Mucosa of descending colon (tissue), 3 donors: ENCODE data around the gene IVNS1ABP. TPM values are rescaled to one million over a fixed set of nuclear protein-coding genes. Genes with fewer than 3 reads are reported as not detected.

ENCODE experiments used
- ATAC-seq: fragments of 200-7000 bp; cut with Tn5 transposase; one replicate; pipeline ENCODE4 v1.9.1; 2020; ENCODE audit warnings: mild to moderate bottlenecking, moderate library complexity
- DNase-seq, 3 donors: peaks; one replicate each; pipeline ENCODE4 v3.0.0-alpha.2; 2020
- H3K36me3 ChIP-seq: fragments of 200-600 bp; one replicate; pipeline ENCODE4 v1.8.0; 2021; ENCODE audit warnings: low read depth, mild to moderate bottlenecking
- H3K4me1 ChIP-seq: fragments of 200-600 bp; one replicate; pipeline ENCODE4 v1.8.0; 2021; ENCODE audit warnings: low read depth, mild to moderate bottlenecking
- H3K4me3 ChIP-seq: fragments of 200-600 bp; one replicate; pipeline ENCODE4 v1.8.0; 2021; ENCODE audit warnings: mild to moderate bottlenecking
- H3K9me3 ChIP-seq: fragments of 200-600 bp; one replicate; pipeline ENCODE4 v1.8.0; 2021; ENCODE audit warnings: mild to moderate bottlenecking
- intact Hi-C, 2 donors: fragments of 100-400 bp; cut with DNase I in 1 of 2; cut with micrococcal nuclease in 1 of 2; formaldehyde crosslinking; loops; one replicate each; pipeline versions ENCODE4 v1.11.0 to v1.11.1; 2022; cut with DNase I, micrococcal nuclease
- total RNA-seq, 3 donors: library from RNA; stranded (reverse); fragmentation: NEBNext Ultra II Directional in 2 of 3; extraction: Animal tissue kit (Norgen Biotek cat#: 25700) in 2 of 3; gene quantifications; one replicate each; pipeline versions ENCODE4 v1.2.1 to v1.2.4, GENCODE V29; 2021 to 2023
- TF ChIP-seq, protein P1 (sequence below): fragments of 200-600 bp; IDR thresholded peaks from one replicate; pipeline ENCODE4 v1.8.0; 2022; ENCODE audit warnings: antibody characterized with exemption, mild to moderate bottlenecking
- donor health status: DM: no; HTN: no; CAD: no; lungs with moderate emphysema.
- donor health status: DM: no; HTN: no; CAD: no.
- donor health status: DM: no; HTN: yes; CAD: no.

Gene IVNS1ABP
- total RNA-seq, 3 donors from 2014 or later = 111 to 213 (median 138) TPM

DNA sequence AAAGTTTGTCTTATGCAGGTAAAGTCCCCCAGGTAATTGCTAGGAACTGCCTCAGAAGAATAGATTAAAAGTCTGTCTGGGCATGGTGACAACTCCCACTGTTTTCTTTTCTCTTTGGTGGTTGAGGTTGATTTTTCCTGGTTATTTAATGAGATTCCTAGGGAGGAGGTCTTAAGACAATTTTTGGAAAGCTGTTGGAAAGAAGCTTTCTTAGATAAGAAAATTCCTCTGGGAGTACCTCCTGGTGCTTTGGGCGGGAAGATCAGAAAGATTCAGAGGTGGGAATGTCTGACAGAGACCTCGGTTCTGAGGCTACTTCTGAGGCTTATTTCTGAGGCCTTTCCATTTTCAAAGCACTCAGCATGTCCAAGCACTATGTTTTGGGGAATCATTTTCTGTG lies 25.0 kb upstream of the IVNS1ABP start:
- Histone ChIP-seq H3K4me3 (no peak overlapping the region), H3K4me1 (no peaks in the 10 kb centered on the region), H3K9me3 (no peaks in the 10 kb centered on the region), H3K36me3 (no peaks in the 10 kb centered on the region)
- TF ChIP-seq, protein P1, sequence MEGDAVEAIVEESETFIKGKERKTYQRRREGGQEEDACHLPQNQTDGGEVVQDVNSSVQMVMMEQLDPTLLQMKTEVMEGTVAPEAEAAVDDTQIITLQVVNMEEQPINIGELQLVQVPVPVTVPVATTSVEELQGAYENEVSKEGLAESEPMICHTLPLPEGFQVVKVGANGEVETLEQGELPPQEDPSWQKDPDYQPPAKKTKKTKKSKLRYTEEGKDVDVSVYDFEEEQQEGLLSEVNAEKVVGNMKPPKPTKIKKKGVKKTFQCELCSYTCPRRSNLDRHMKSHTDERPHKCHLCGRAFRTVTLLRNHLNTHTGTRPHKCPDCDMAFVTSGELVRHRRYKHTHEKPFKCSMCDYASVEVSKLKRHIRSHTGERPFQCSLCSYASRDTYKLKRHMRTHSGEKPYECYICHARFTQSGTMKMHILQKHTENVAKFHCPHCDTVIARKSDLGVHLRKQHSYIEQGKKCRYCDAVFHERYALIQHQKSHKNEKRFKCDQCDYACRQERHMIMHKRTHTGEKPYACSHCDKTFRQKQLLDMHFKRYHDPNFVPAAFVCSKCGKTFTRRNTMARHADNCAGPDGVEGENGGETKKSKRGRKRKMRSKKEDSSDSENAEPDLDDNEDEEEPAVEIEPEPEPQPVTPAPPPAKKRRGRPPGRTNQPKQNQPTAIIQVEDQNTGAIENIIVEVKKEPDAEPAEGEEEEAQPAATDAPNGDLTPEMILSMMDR = no peak
- ATAC-seq (no peak), DNase-seq (no peak)
- intact Hi-C loops = no loop called here

DNA sequence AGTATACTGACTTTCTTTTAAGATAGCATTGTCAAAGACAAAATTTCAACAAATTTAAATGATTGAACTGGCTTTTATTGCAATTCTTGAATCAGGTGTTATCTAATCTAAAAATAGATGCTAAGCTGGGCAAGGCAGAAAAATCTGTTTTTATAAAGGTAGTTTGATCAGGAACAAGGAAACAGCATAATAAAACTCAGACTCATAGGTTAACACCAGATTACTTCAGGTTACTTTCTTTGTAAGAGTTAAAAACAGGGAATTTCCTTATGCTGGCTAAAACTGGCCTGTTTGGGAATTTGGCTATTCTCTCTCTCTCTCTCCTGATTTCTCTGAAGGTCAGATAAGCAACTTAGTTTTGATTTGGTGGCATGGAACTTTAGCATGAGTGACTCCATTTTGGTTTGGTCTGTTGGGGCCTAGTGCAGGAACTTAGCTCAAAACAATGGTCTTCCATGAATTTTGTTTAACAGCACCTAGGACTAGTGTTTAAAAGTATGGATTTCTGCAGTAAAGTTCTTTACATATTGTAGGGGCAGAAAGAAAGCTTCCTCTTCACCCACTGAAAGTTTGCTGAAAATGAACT lies 24.2 kb upstream of the IVNS1ABP start:
- TF ChIP-seq, protein P1 = no peak
- no peaks in the 10 kb centered on the region for H3K4me1 ChIP-seq
- H3K36me3 ChIP-seq = no peaks in the 10 kb centered on the region
- DNase-seq = no peak
- no peak overlapping the region for H3K4me3 ChIP-seq
- no peaks in the 10 kb centered on the region for H3K9me3 ChIP-seq
- peak; percentile 52 for ATAC-seq
- intact Hi-C loops = no loop called here

DNA sequence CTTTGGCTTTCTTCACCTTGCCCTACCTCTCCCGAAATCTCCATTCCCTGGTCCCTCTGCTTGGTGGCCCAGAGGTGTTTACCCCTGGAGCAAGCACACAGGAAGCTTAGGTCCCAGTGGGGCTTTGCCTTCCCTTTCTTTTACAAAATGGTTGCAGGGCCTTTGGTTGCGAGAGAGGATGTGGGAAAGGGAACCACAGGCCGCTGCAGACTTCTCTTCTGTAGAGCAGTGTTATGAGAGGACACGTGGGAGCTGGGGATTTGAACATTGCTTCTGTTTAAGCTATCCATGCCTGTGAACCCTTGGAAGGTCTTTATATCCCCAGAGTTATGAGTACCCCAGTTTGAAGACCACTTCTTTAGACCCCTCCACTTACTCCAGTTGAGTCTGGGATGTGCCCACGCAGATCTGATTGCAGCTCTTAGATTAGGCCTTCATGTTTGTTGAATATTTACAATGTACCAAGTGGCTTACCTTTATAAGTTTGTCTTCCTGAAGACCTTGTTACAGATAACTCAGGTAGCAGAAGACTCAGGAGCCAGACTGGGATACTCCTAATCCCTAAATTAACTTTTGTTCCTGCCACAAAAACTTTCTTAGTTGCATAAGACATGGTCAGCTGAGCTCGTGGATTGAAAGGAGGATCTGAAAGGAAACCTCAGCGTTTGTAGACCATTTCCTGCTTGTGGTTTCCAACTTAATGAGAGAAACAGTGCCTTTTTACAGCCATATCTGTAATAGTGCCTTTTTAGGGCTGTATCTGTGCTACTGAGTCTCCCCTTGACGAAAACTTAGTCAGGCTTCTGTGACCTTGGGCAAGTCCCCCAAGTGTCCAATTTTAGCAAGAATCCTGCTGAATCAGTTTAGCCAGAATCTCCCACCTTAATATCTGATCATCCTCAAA lies 21.9 kb upstream of the IVNS1ABP start:
- Histone ChIP-seq H3K9me3 (no peaks in the 10 kb centered on the region), H3K4me3 (no peak overlapping the region), H3K36me3 (no peaks in the 10 kb centered on the region), H3K4me1 (no peaks in the 10 kb centered on the region)
- DNase-seq = peak in 2 of 3 donors; percentile 45 to 56
- TF ChIP-seq, protein P1 = no peak
- intact Hi-C loops = no loop called here
- peak; percentile 79 for ATAC-seq

GRCh38 chr1:185337246-185337645 lies 20.2 kb upstream of the IVNS1ABP start:
- no peak for DNase-seq
- H3K36me3 ChIP-seq = no peaks in the 10 kb centered on the region
- no peaks in the 10 kb centered on the region for H3K4me1 ChIP-seq
- ATAC-seq = peak; percentile 22
- H3K4me3 ChIP-seq = no peak overlapping the region
- H3K9me3 ChIP-seq = no peaks in the 10 kb centered on the region
- intact Hi-C loops = no loop called here
- TF ChIP-seq, protein P1 = no peak

- no peaks in the 10 kb centered on the region for H3K4me1 ChIP-seq
These were observed 17.1 kb upstream of the IVNS1ABP start for GRCh38 chr1:185334182-185334581.

More at GRCh38 chr1:185334182-185334581, 17.1 kb upstream of the IVNS1ABP start:
- TF ChIP-seq, protein P1 = no peak
- Histone ChIP-seq H3K36me3 (no peaks in the 10 kb centered on the region), H3K9me3 (no peaks in the 10 kb centered on the region), H3K4me3 (no peak overlapping the region)
- ATAC-seq (no peak), DNase-seq (no peak)
- intact Hi-C loops = no loop called here
